Erythroblast (primary cell): ENCODE data around the gene LYRM9.

Source experiments
- DNase-seq, 2 experiments: peaks; one replicate each; lab custom pipeline; 2025; lab: John Stamatoyannopoulos, UW
- GATA1 ChIP-seq: IDR thresholded peaks from 2 replicates; pipeline ENCODE4 v1.6.1; 2011; ENCODE audit warnings: low read depth, mild to moderate bottlenecking, control low read depth, low read length, moderate library complexity
- POLR2A ChIP-seq: IDR thresholded peaks from 2 replicates; pipeline ENCODE4 v1.6.1; 2011; ENCODE audit warnings: mild to moderate bottlenecking, low read length

Gene LYRM9

GRCh38 chr17:27892866-27893769 lies at the start of gene LYRM9:
LYRM9 (minus strand) TSS chr17:27893365; CDS start chr17:27882694, 10,671 bp downstream.
- TF ChIP-seq GATA1 (no peak), POLR2A (peak; percentile 52)
- peak; percentile 94 to 98 for DNase-seq

- DNase-seq, result peak in 1 of 2 experiments; percentile 4
- TF ChIP-seq POLR2A, result no peak
Observed at GRCh38 chr17:27940503-27941428, 47.6 kb upstream of the LYRM9 start.

GRCh38 chr17:27939474-27940465 lies 46.6 kb upstream of the LYRM9 start:
- no peak for DNase-seq
- TF ChIP-seq POLR2A (no peak), GATA1 (no peak)

- DNase-seq, result no peak
- no peak for TF ChIP-seq POLR2A
- TF ChIP-seq GATA1, result no peak
Observed at GRCh38 chr17:27938864-27939263, 45.7 kb upstream of the LYRM9 start.

GRCh38 chr17:27938241-27938640 lies 45.1 kb upstream of the LYRM9 start:
- no peak for TF ChIP-seq GATA1
- TF ChIP-seq POLR2A, result no peak
- DNase-seq, result no peak

- no peak for DNase-seq
- TF ChIP-seq GATA1, result no peak
Observed at GRCh38 chr17:27937025-27937546, 43.9 kb upstream of the LYRM9 start.

GRCh38 chr17:27930000-27930399 lies 36.8 kb upstream of the LYRM9 start:
- no peak for DNase-seq

GRCh38 chr17:27928587-27928986 lies 35.4 kb upstream of the LYRM9 start:
- peak in 1 of 2 experiments; percentile 29 for DNase-seq
- TF ChIP-seq POLR2A (no peak), GATA1 (no peak)

More at GRCh38 chr17:27930000-27930399, 36.8 kb upstream of the LYRM9 start:
- no peak for TF ChIP-seq GATA1
- TF ChIP-seq POLR2A, result no peak

- DNase-seq, result no peak
- no peak for TF ChIP-seq GATA1
- TF ChIP-seq POLR2A, result no peak
Observed at GRCh38 chr17:27927781-27928180, 34.6 kb upstream of the LYRM9 start.

GRCh38 chr17:27921599-27921998 lies 28.4 kb upstream of the LYRM9 start:
- DNase-seq, result no peak
- no peak for TF ChIP-seq POLR2A
- TF ChIP-seq GATA1, result no peak

GRCh38 chr17:27921077-27921476 lies 27.9 kb upstream of the LYRM9 start:
- no peak for DNase-seq
- TF ChIP-seq POLR2A (no peak), GATA1 (no peak)

- TF ChIP-seq GATA1 (no peak), POLR2A (no peak)
- peak; percentile 43 to 64 for DNase-seq
Observed at GRCh38 chr17:27920569-27920968, 27.4 kb upstream of the LYRM9 start.
